Esophagus muscularis mucosa (tissue), 4 donors: ENCODE data around the gene ACSL6.

Experiments used
- CTCF ChIP-seq, 3 experiments: fragments of 200-600 bp in 2 of 3; fragments of 450-650 bp in 1 of 3; sonication (generic) in 2 of 3; IDR thresholded peaks; one replicate each; pipeline ENCODE4 v1.5.1; 2017 to 2019; ENCODE audit warnings: antibody characterized with exemption in 3 of 3, mild to moderate bottlenecking in 2 of 3, moderate library complexity in 1 of 3
- EP300 ChIP-seq: sonication (generic); formaldehyde crosslinking; IDR thresholded peaks from one replicate; pipeline ENCODE4 v1.6.1; 2017; ENCODE audit warnings: antibody characterized with exemption
- POLR2A ChIP-seq: fragments of 450-650 bp; IDR thresholded peaks from one replicate; pipeline ENCODE4 v1.6.1; 2017; ENCODE audit warnings: antibody characterized with exemption, moderate library complexity, mild to moderate bottlenecking, low read depth
- POLR2AphosphoS5 ChIP-seq, 2 donors: sonication (generic); formaldehyde crosslinking; IDR thresholded peaks; one replicate each; pipeline ENCODE4 v1.6.1; 2017; ENCODE audit warnings: antibody characterized with exemption in 2 of 2

GRCh38 chr5:132001647-132002561, 9.6 kb downstream of the ACSL6 start:
- TF ChIP-seq CTCF (IDR thresholded peaks at IDR 0.05): no peak
- no peak for TF ChIP-seq POLR2A
- TF ChIP-seq EP300: no peak
- no peak for TF ChIP-seq POLR2AphosphoS5 (IDR thresholded peaks at IDR 0.05)
